Stimulated activated CD4-positive, alpha-beta T cell treated with anti-CD3 and anti-CD28 coated beads, TNF-alpha, amount 100 ng/mL, for 48 hours (primary cell): ENCODE measurements around the gene PDE1C.
A peak's percentile ranks its signal among the peaks of the same experiment; 100 is the strongest.

Source experiments
- DNase-seq, 3 donors: peaks; one replicate each; pipeline ENCODE4 v3.0.0-alpha.2; 2020; ENCODE audit warnings: low read depth in 3 of 3

PDE1C gene

GRCh38 chr7:31775556-31775955 is 294.7 kb downstream of the PDE1C start:
- DNase-seq: no peak

GRCh38 chr7:31772211-31772610 is 298.0 kb downstream of the PDE1C start:
- no peak for DNase-seq

GRCh38 chr7:31767686-31768358 is 302.4 kb downstream of the PDE1C start:
- DNase-seq: no peak

GRCh38 chr7:31764462-31764861 is 305.7 kb downstream of the PDE1C start:
- DNase-seq: no peak

- no peak for DNase-seq
These were observed 306.7 kb downstream of the PDE1C start for GRCh38 chr7:31763548-31763947.

GRCh38 chr7:31761646-31762045 is 308.6 kb downstream of the PDE1C start:
- DNase-seq: no peak

- no peak for DNase-seq
These were observed 311.5 kb downstream of the PDE1C start for GRCh38 chr7:31758755-31759154.

GRCh38 chr7:31751726-31752125 is 318.5 kb downstream of the PDE1C start:
- no peak for DNase-seq

- no peak for DNase-seq
These were observed 322.1 kb downstream of the PDE1C start for GRCh38 chr7:31748084-31748483.

- DNase-seq: no peak
These were observed 322.7 kb downstream of the PDE1C start for GRCh38 chr7:31747553-31747952.

- DNase-seq: peak; percentile 4 to 8 (median 5)
These were observed 325.8 kb downstream of the PDE1C start for GRCh38 chr7:31744294-31744874.

- DNase-seq: no peak
These were observed 328.4 kb downstream of the PDE1C start for GRCh38 chr7:31741852-31742251.

GRCh38 chr7:31735991-31736982 is 333.9 kb downstream of the PDE1C start:
- DNase-seq: peak in 1 of 3 donors; percentile 4

- DNase-seq: no peak
These were observed 335.8 kb downstream of the PDE1C start for GRCh38 chr7:31734456-31734855.

GRCh38 chr7:31729195-31729804 is 340.9 kb downstream of the PDE1C start:
- DNase-seq: no peak

GRCh38 chr7:31724696-31725095 is 345.5 kb downstream of the PDE1C start:
- no peak for DNase-seq

GRCh38 chr7:31720366-31720765 is 349.8 kb downstream of the PDE1C start:
- DNase-seq: no peak

GRCh38 chr7:31716355-31716754 is 353.9 kb downstream of the PDE1C start:
- no peak for DNase-seq

GRCh38 chr7:31710171-31710570 is 360.0 kb downstream of the PDE1C start:
- DNase-seq: no peak

GRCh38 chr7:31707089-31707488 is 363.1 kb downstream of the PDE1C start:
- DNase-seq: no peak

- no peak for DNase-seq
These were observed 364.8 kb downstream of the PDE1C start for GRCh38 chr7:31705377-31705776.

- DNase-seq: no peak
These were observed 367.9 kb downstream of the PDE1C start for GRCh38 chr7:31702354-31702753.
